OCI-LY7 (cell line): ENCODE results near the gene PHRF1. TPM values are rescaled to one million over a fixed set of nuclear protein-coding genes. Genes with fewer than 3 reads are reported as not detected.

ENCODE experiments used
- BruUV-seq: library from RNA; stranded (reverse); fragments of 400-500 nt; replicated peaks from 2 replicates; lab custom pipeline; 2021; lab: Mats Ljungman, UMichigan
- CTCF ChIA-PET: fragments of 300-600 bp; sonication (Branson Sonifier 250); formaldehyde crosslinking; loops from one replicate; lab custom pipeline; 2022; ENCODE audit warnings: antibody characterized with exemption; ENCODE audit not compliant: unreplicated experiment; lab: Charles Lee
- POLR2A ChIA-PET: fragments of 300-600 bp; sonication (Branson Sonifier 250); formaldehyde crosslinking; loops from one replicate; lab custom pipeline; 2022; ENCODE audit warnings: antibody characterized with exemption; lab: Charles Lee
- DNase-seq: peaks from one replicate; pipeline ENCODE4 v3.0.0-alpha.2; 2015; ENCODE audit warnings: low spot score
- H2AFZ ChIP-seq: fragments of 200-600 bp; sonication (generic), shearing (Covaris generic); 2 replicates; pipeline ENCODE4 v1.6.1; 2014; ENCODE audit warnings: mild to moderate bottlenecking, antibody characterized with exemption, low read length, moderate library complexity
- H3K27ac ChIP-seq: fragments of 200-600 bp; sonication (generic); 2 replicates; pipeline ENCODE4 v1.5.1; 2014; ENCODE audit warnings: mixed run types, low read depth, mild to moderate bottlenecking, moderate library complexity, low read length, inconsistent platforms; ENCODE audit not compliant: poor library complexity, severe bottlenecking
- H3K36me3 ChIP-seq: fragments of 200-600 bp; sonication (generic); 2 replicates; pipeline ENCODE4 v1.6.1; 2014; ENCODE audit warnings: mild to moderate bottlenecking, antibody characterized with exemption, low read length, moderate library complexity, mixed read lengths; ENCODE audit not compliant: insufficient read depth
- H3K4me1 ChIP-seq: fragments of 200-600 bp; sonication (generic); 2 replicates; pipeline ENCODE4 v1.5.1; 2014; ENCODE audit warnings: mild to moderate bottlenecking, low read length; ENCODE audit not compliant: insufficient read depth, poor library complexity, severe bottlenecking
- H3K4me2 ChIP-seq: fragments of 200-600 bp; sonication (generic); 2 replicates; pipeline ENCODE4 v1.6.1; 2014; ENCODE audit warnings: mild to moderate bottlenecking, low read length
- H3K4me3 ChIP-seq: fragments of 200-600 bp; sonication (generic); 2 replicates; pipeline ENCODE4 v1.5.1; 2014; ENCODE audit warnings: mild to moderate bottlenecking, low read depth, low read length; ENCODE audit not compliant: poor library complexity, severe bottlenecking
- H3K79me2 ChIP-seq: fragments of 200-600 bp; sonication (generic); 2 replicates; pipeline ENCODE4 v1.6.1; 2016; ENCODE audit warnings: low read depth, mild to moderate bottlenecking, low read length, moderate library complexity, mixed read lengths; ENCODE audit not compliant: insufficient read depth
- H3K9me2 ChIP-seq: fragments of 200-600 bp; sonication (generic); 2 replicates; pipeline ENCODE4 v1.6.1; 2016; ENCODE audit warnings: mild to moderate bottlenecking, low read length, mixed read lengths; ENCODE audit not compliant: insufficient read depth
- H3K9me3 ChIP-seq: fragments of 200-600 bp; sonication (generic); 2 replicates; pipeline ENCODE4 v1.6.1; 2014; ENCODE audit warnings: mild to moderate bottlenecking, mixed run types, low read length, mixed read lengths
- H4K20me1 ChIP-seq: fragments of 200-600 bp; sonication (generic); 2 replicates; pipeline ENCODE4 v1.6.1; 2014; ENCODE audit warnings: mild to moderate bottlenecking, antibody characterized with exemption, low read length, moderate library complexity, mixed read lengths; ENCODE audit not compliant: insufficient read depth
- EZH2phosphoT487 ChIP-seq: fragments of 200-600 bp; sonication (generic); IDR thresholded peaks from 2 replicates; pipeline ENCODE4 v1.6.1; 2018; ENCODE audit warnings: low read depth, borderline replicate concordance, mild to moderate bottlenecking, mixed run types, antibody characterized with exemption, low read length, moderate library complexity, mixed read lengths
- intact Hi-C: fragments of 100-400 bp; cut with micrococcal nuclease; formaldehyde crosslinking; loops from one replicate; pipeline ENCODE4 v1.10.0; 2022; ENCODE audit not compliant: unreplicated experiment
- total RNA-seq, 2 experiments: library from RNA; depleted of rRNA in 1 of 2; stranded (reverse); fragments of >200 nt in 1 of 2; shearing (Covaris generic) in 1 of 2; gene quantifications; 2 replicates each; pipeline ENCODE4 v1.2.3, GENCODE V29; 2014 to 2022
- TF ChIP-seq, protein P1 (sequence below): fragments of 200-600 bp; sonication (generic); conservative IDR thresholded peaks from 2 replicates; pipeline ENCODE4 v1.5.1; 2014; ENCODE audit warnings: mild to moderate bottlenecking, antibody characterized with exemption, low read length, moderate library complexity, mixed read lengths

Gene PHRF1
- total RNA-seq, 2 experiments from 2014 or later = 25.6 to 45.4 TPM

DNA sequence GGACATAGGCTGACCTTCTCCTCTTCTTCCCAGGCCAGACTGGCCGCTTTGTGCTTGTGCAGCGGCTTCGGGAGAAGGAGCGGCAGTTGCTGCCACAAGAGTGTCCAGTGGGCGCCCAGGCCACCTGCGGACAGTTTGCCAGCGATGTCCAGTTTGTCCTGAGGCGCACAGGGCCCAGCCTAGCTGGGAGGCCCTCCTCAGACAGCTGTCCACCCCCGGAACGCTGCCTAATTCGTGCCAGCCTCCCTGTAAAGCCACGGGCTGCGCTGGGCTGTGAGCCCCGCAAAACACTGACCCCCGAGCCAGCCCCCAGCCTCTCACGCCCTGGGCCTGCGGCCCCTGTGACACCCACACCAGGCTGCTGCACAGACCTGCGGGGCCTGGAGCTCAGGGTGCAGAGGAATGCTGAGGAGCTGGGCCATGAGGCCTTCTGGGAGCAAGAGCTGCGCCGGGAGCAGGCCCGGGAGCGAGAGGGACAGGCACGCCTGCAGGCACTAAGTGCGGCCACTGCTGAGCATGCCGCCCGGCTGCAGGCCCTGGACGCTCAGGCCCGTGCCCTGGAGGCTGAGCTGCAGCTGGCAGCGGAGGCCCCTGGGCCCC, 14.1 kb upstream of the PHRF1 start:
- POLR2A ChIA-PET = interaction anchor here (0.5 to 1.0 kb wide), 2 partner anchors 13 to 206 kb away, joined by 3 read pairs; no protein-coding TSS in a partner anchor
- H3K4me3 ChIP-seq = peak overlapping the region; percentile 86

DNA sequence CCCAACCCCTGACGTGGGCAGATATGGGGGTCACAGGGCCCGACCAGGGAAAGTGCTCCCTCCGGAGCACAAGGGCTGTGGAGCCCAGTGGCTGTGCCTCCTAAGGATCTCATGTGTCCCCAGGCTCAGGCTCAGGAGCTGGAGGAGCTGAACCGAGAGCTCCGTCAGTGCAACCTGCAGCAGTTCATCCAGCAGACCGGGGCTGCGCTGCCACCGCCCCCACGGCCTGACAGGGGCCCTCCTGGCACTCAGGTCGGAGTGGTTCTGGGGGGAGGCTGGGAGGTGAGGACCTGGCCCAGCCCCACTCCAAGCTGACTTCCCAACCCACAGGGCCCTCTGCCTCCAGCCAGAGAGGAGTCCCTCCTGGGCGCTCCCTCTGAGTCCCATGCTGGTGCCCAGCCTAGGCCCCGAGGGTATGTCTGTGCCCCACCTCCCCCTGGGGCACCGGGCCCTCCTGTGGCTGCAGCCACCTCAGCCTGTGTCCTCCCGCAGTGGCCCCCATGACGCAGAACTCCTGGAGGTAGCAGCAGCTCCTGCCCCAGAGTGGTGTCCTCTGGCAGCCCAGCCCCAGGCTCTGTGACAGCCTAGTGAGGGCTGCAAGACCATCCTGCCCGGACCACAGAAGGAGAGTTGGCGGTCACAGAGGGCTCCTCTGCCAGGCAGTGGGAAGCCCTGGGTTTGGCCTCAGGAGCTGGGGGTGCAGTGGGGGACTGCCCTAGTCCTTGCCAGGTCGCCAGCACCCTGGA, 13.0 kb upstream of the PHRF1 start:
- no peak overlapping the region for H3K4me2 ChIP-seq
- POLR2A ChIA-PET = no interaction called here
- H2AFZ ChIP-seq = no peak overlapping the region
- CTCF ChIA-PET = no interaction called here
- no peaks in the 10 kb centered on the region for H3K9me3 ChIP-seq
- no peak for DNase-seq
- intact Hi-C loops = no loop called here
- H4K20me1 ChIP-seq = no peaks in the 10 kb centered on the region
- no peaks in the 10 kb centered on the region for H3K9me2 ChIP-seq
- H3K4me3 ChIP-seq = no peak overlapping the region
- BruUV-seq = no TSS peak
- peaks cover 27% of the 10 kb centered on the region for H3K4me1 ChIP-seq
- no peaks in the 10 kb centered on the region for H3K79me2 ChIP-seq
- TF ChIP-seq, protein P1, sequence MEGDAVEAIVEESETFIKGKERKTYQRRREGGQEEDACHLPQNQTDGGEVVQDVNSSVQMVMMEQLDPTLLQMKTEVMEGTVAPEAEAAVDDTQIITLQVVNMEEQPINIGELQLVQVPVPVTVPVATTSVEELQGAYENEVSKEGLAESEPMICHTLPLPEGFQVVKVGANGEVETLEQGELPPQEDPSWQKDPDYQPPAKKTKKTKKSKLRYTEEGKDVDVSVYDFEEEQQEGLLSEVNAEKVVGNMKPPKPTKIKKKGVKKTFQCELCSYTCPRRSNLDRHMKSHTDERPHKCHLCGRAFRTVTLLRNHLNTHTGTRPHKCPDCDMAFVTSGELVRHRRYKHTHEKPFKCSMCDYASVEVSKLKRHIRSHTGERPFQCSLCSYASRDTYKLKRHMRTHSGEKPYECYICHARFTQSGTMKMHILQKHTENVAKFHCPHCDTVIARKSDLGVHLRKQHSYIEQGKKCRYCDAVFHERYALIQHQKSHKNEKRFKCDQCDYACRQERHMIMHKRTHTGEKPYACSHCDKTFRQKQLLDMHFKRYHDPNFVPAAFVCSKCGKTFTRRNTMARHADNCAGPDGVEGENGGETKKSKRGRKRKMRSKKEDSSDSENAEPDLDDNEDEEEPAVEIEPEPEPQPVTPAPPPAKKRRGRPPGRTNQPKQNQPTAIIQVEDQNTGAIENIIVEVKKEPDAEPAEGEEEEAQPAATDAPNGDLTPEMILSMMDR = no peak
- TF ChIP-seq EZH2phosphoT487 = no peak
- H3K36me3 ChIP-seq = no peaks in the 10 kb centered on the region
- no peak overlapping the region for H3K27ac ChIP-seq

More for the DNA sequence above, 14.1 kb upstream of the PHRF1 start:
- TF ChIP-seq EZH2phosphoT487 = no peak
- TF ChIP-seq, protein P1 = no peak
- CTCF ChIA-PET = interaction anchor here (0.5 kb wide), 2 partner anchors 160 to 162 kb away, joined by 4 to 12 read pairs; no protein-coding TSS in a partner anchor
- DNase-seq = no peak
- Histone ChIP-seq H3K27ac (no peak overlapping the region), H4K20me1 (no peaks in the 10 kb centered on the region), H3K36me3 (no peaks in the 10 kb centered on the region), H3K79me2 (no peaks in the 10 kb centered on the region), H3K4me2 (peak overlapping the region; percentile 97), H2AFZ (no peak overlapping the region), H3K9me2 (no peaks in the 10 kb centered on the region), H3K4me1 (peaks cover 18% of the 10 kb centered on the region), H3K9me3 (no peaks in the 10 kb centered on the region)
- intact Hi-C loops = no loop called here
- no TSS peak for BruUV-seq
